B cell (primary cell): ENCODE results near the gene LENG9. TPM values are rescaled to one million over a fixed set of nuclear protein-coding genes. Genes with fewer than 3 reads are reported as not detected.

Experiments
- ATAC-seq: fragments of 200-7000 bp; cut with Tn5 transposase; one replicate; pipeline ENCODE4 v1.10.0; 2021; ENCODE audit warnings: low read depth, mild to moderate bottlenecking, moderate number of reproducible peaks, moderate library complexity
- CTCF ChIA-PET: fragments of 350-600 bp; sonication (Branson Sonifier 250); formaldehyde crosslinking; loops from one replicate; lab custom pipeline; 2021; ENCODE audit warnings: antibody characterized with exemption, inconsistent platforms; lab: Charles Lee
- POLR2A ChIA-PET: fragments of 350-600 bp; sonication (Branson Sonifier 250); formaldehyde crosslinking; loops from one replicate; lab custom pipeline; 2021; ENCODE audit warnings: antibody characterized with exemption; lab: Charles Lee
- DNase-seq: peaks from one replicate; pipeline ENCODE4 v3.0.0; 2013
- H2AFZ ChIP-seq: 2 replicates; pipeline ENCODE4 v1.6.1; 2012; ENCODE audit warnings: mild to moderate bottlenecking, low read depth, low read length; ENCODE audit not compliant: insufficient read depth, poor library complexity, severe bottlenecking
- H3K27ac ChIP-seq, 2 donors: 1 replicate in 1 of 2; 2 replicates in 1 of 2; pipeline ENCODE4 v1.5.1; 2012 to 2013; ENCODE audit warnings: low read length in 2 of 2, mild to moderate bottlenecking in 2 of 2, moderate library complexity in 1 of 2
- H3K27me3 ChIP-seq, 4 experiments: fragments of 200-600 bp in 1 of 4; sonication (generic) in 1 of 4; replicated peaks in 1 of 4; 1 replicate in 2 of 4; 2 replicates in 2 of 4; pipeline versions ENCODE4 v1.6.1 to v1.7.0; 2013 to 2016; ENCODE audit warnings: low read length in 3 of 4, mild to moderate bottlenecking in 2 of 4, mixed read lengths in 1 of 4, moderate library complexity in 1 of 4; ENCODE audit not compliant: insufficient read depth in 4 of 4, control insufficient read depth in 3 of 4; ENCODE audit errors: control extremely low read depth in 1 of 4
- H3K36me3 ChIP-seq, 2 experiments: replicated peaks in 1 of 2; 1 replicate in 1 of 2; 2 replicates in 1 of 2; pipeline versions ENCODE4 v1.6.1 to v1.7.1; 2013; ENCODE audit warnings: low read length in 1 of 2; ENCODE audit not compliant: insufficient read depth in 2 of 2, control insufficient read depth in 1 of 2; ENCODE audit errors: control extremely low read depth in 1 of 2, extremely low read depth in 1 of 2
- H3K4me1 ChIP-seq, 2 donors: fragments of 200-600 bp in 1 of 2; sonication (generic) in 1 of 2; 1 replicate in 1 of 2; 2 replicates in 1 of 2; pipeline versions ENCODE4 v1.5.1 to v1.6.1; 2013 to 2017; ENCODE audit warnings: low read length in 2 of 2; ENCODE audit not compliant: control insufficient read depth in 2 of 2, insufficient read depth in 2 of 2
- H3K4me2 ChIP-seq: replicated peaks from 2 replicates; pipeline ENCODE3; 2012; ENCODE audit warnings: mild to moderate bottlenecking, low read depth, low read length; ENCODE audit not compliant: poor library complexity, severe bottlenecking
- H3K4me3 ChIP-seq, 5 experiments: fragments of 200-600 bp in 1 of 5; sonication (generic) in 1 of 5; 1 replicate in 3 of 5; 2 replicates in 2 of 5; pipeline versions ENCODE4 v1.5.1 to v1.7.0; 2011 to 2016; ENCODE audit warnings: low read length in 4 of 5, mild to moderate bottlenecking in 4 of 5, low read depth in 2 of 5, control low read depth in 1 of 5, moderate library complexity in 1 of 5; ENCODE audit not compliant: insufficient read depth in 1 of 5; ENCODE audit errors: control extremely low read depth in 1 of 5, extremely low read depth in 1 of 5
- H3K79me2 ChIP-seq: fragments of 200-600 bp; sonication (generic); one replicate; pipeline ENCODE4 v1.6.0; 2016; ENCODE audit warnings: low read length; ENCODE audit not compliant: control insufficient read depth, insufficient read depth
- H3K9ac ChIP-seq: fragments of 200-600 bp; sonication (generic); 2 replicates; pipeline ENCODE4 v1.6.1; 2017; ENCODE audit warnings: mild to moderate bottlenecking, low read length, moderate library complexity
- H3K9me3 ChIP-seq, 3 donors: one replicate each; pipeline versions ENCODE4 v1.6.1 to v1.7.1; 2013; ENCODE audit warnings: low read length in 2 of 3; ENCODE audit not compliant: control insufficient read depth in 2 of 3, insufficient read depth in 1 of 3; ENCODE audit errors: control extremely low read depth in 1 of 3
- H4K20me1 ChIP-seq: 2 replicates; pipeline ENCODE4 v1.6.0; 2012; ENCODE audit warnings: mild to moderate bottlenecking, low read length; ENCODE audit not compliant: insufficient read depth, control insufficient read depth, poor library complexity, severe bottlenecking
- H3K27ac Mint-ChIP-seq: one replicate; pipeline ENCODE4 v1.8.0; 2021; ENCODE audit warnings: mixed read lengths
- H3K27me3 Mint-ChIP-seq: one replicate; pipeline ENCODE4 v1.8.0; 2021; ENCODE audit warnings: mixed read lengths
- H3K4me1 Mint-ChIP-seq: one replicate; pipeline ENCODE4 v1.8.0; 2021; ENCODE audit warnings: mixed read lengths
- H3K4me3 Mint-ChIP-seq: one replicate; pipeline ENCODE4 v1.8.0; 2021; ENCODE audit warnings: mixed read lengths
- H3K9me3 Mint-ChIP-seq: one replicate; pipeline ENCODE4 v1.8.0; 2022; ENCODE audit warnings: mixed read lengths; ENCODE audit not compliant: insufficient read depth
- CTCF ChIP-seq: fragments of 200-600 bp; IDR thresholded peaks from one replicate; pipeline ENCODE4 v1.8.0; 2022; ENCODE audit warnings: antibody characterized with exemption, mild to moderate bottlenecking
- EZH2 ChIP-seq: IDR thresholded peaks from 2 replicates; pipeline ENCODE4 v1.6.1; 2012; ENCODE audit warnings: borderline replicate concordance, low read depth, mild to moderate bottlenecking, moderate library complexity, low read length; ENCODE audit not compliant: insufficient read depth, poor library complexity, severe bottlenecking
- WGBS: methylation state at CpG from one replicate; pipeline ENCODE4 v1.1.5; 2013; ENCODE audit warnings: missing lambda C conversion rate; ENCODE audit not compliant: insufficient coverage; 5-methylcytosine and 5-hydroxymethylcytosine counted together
- intact Hi-C: fragments of 100-400 bp; cut with micrococcal nuclease; formaldehyde crosslinking; loops from one replicate; pipeline ENCODE4 v1.10.0; 2022
- polyA plus RNA-seq: library from polyadenylated mRNA; depleted of rRNA; stranded (reverse); fragments of >200 nt; gene quantifications from 2 replicates; pipeline ENCODE4 v1.2.3, GENCODE V29; 2012
- total RNA-seq, 2 donors: library from RNA; stranded (reverse); fragments of 120-200 nt in 1 of 2; gene quantifications; 1 replicate in 1 of 2; 2 replicates in 1 of 2; pipeline versions ENCODE4 v1.2.3 to v1.2.4, GENCODE V29; 2013 to 2022

LENG9 gene
- total and polyA plus RNA-seq, 2 donors (not counting 1 experiment from before 2014, with no cell fraction given), result 4.6 to 6.6 TPM

- H3K4me1 Mint-ChIP-seq, result peaks cover 23% of the 10 kb centered on the region
- WGBS, result 11% methylated on average over 91 of the region's 91 CpGs
- intact Hi-C loops, result loop anchor here (1.0 to 5.0 kb wide), 2 partner anchors 14 to 596 kb away; partner anchors contain the start of genes LENG8 and MYADM
Measured at GRCh38 chr19:54462655-54463530, 685 bp downstream of the LENG9 start.

More at GRCh38 chr19:54462655-54463530, 685 bp downstream of the LENG9 start:
- no peaks in the 10 kb centered on the region for H3K9me3 Mint-ChIP-seq
- POLR2A ChIA-PET, result interaction anchor here (0.5 to 1.7 kb wide), 5 partner anchors 14 to 264 kb away, joined by 3 to 8 read pairs (median 5); partner anchors contain the start of gene LENG8
- no peak for TF ChIP-seq CTCF
- no peak for TF ChIP-seq EZH2
- H3K27ac Mint-ChIP-seq, result peak overlapping the region; percentile 81
- Histone ChIP-seq H3K27me3 (no peaks in the 10 kb centered on the region), H2AFZ (peak overlapping the region; percentile 67), H3K4me3 (peak overlapping the region in 4 of 5 experiments; percentile 72 to 88 (median 76)), H3K9ac (peak overlapping the region; percentile 81), H4K20me1 (peaks cover 50% of the 10 kb centered on the region), H3K4me2 (peak overlapping the region; percentile 100), H3K9me3 (peaks cover 0 to 26% (median 0%) of the 10 kb centered on the region in 3 donors), H3K79me2 (peaks cover 19% of the 10 kb centered on the region), H3K4me1 (peaks cover 16 to 29% of the 10 kb centered on the region in 2 donors), H3K27ac (peak overlapping the region; percentile 84 to 85), H3K36me3 (peaks cover 0 to 38% of the 10 kb centered on the region in 2 experiments)
- CTCF ChIA-PET, result no interaction called here
- H3K27me3 Mint-ChIP-seq, result no peaks in the 10 kb centered on the region
- DNase-seq, result peak; percentile 87
- peak overlapping the region; percentile 91 for H3K4me3 Mint-ChIP-seq
- ATAC-seq, result peak; percentile 16
